Brain microvascular endothelial cell (primary cell): Measurements from ENCODE around the gene CERS1.

Experiments used
- DNase-seq: peaks from one replicate; pipeline ENCODE4 v3.0.0-alpha.2; 2020
- H3K27ac ChIP-seq: fragments of 250-450 bp; sonication (Bioruptor Pico); 2 replicates; pipeline ENCODE4 v1.5.1; 2020; ENCODE audit warnings: mild to moderate bottlenecking, moderate library complexity
- H3K27me3 ChIP-seq: fragments of 250-450 bp; sonication (Bioruptor Pico); replicated peaks from 2 replicates; pipeline ENCODE4 v1.5.1; 2020; ENCODE audit warnings: mild to moderate bottlenecking
- H3K36me3 ChIP-seq: fragments of 250-450 bp; sonication (Bioruptor Pico); replicated peaks from 2 replicates; pipeline ENCODE4 v1.5.1; 2020; ENCODE audit warnings: mild to moderate bottlenecking
- H3K4me3 ChIP-seq: 2 replicates; pipeline ENCODE4 v1.5.1; 2011; ENCODE audit warnings: low read depth, mild to moderate bottlenecking, control low read depth, low read length, moderate library complexity
- CTCF ChIP-seq: IDR thresholded peaks from 2 replicates; pipeline ENCODE4 v1.5.1; 2011; ENCODE audit warnings: low read depth, mild to moderate bottlenecking, moderate library complexity, low read length, control low read depth, inconsistent platforms; ENCODE audit errors: missing control alignments
- in situ Hi-C: cut with HindIII; loops from 2 replicates; pipeline ENCODE4 v1.10.0; 2017; ENCODE audit warnings: low sequenced_read_pairs, low pct_ligation_motif_present

CERS1 gene

GRCh38 chr19:18913466-18913865 lies 17.5 kb upstream of the CERS1 start:
- Histone ChIP-seq H3K27ac (no peak overlapping the region), H3K36me3 (peaks cover 43% of the 10 kb centered on the region)

GRCh38 chr19:18912933-18913332 lies 17.0 kb upstream of the CERS1 start:
- Histone ChIP-seq H3K36me3 (peaks cover 46% of the 10 kb centered on the region), H3K4me3 (no peak overlapping the region), H3K27ac (no peak overlapping the region), H3K27me3 (no peaks in the 10 kb centered on the region)
- DNase-seq = no peak
- no peak for TF ChIP-seq CTCF
- in situ Hi-C loops = no loop called here

More at GRCh38 chr19:18913466-18913865, 17.5 kb upstream of the CERS1 start:
- H3K4me3 ChIP-seq = no peak overlapping the region
- DNase-seq = no peak
- TF ChIP-seq CTCF = no peak
- H3K27me3 ChIP-seq = no peaks in the 10 kb centered on the region
- in situ Hi-C loops = no loop called here

- H3K36me3 ChIP-seq = peaks cover 65% of the 10 kb centered on the region
- no peaks in the 10 kb centered on the region for H3K27me3 ChIP-seq
- TF ChIP-seq CTCF = no peak
- in situ Hi-C loops = no loop called here
- H3K27ac ChIP-seq = no peak overlapping the region
- DNase-seq = no peak
- no peak overlapping the region for H3K4me3 ChIP-seq
These were observed 15.0 kb upstream of the CERS1 start for GRCh38 chr19:18910801-18911436.

GRCh38 chr19:18910010-18910409 lies 14.1 kb upstream of the CERS1 start:
- no peaks in the 10 kb centered on the region for H3K27me3 ChIP-seq
- peaks cover 64% of the 10 kb centered on the region for H3K36me3 ChIP-seq
- no peak for DNase-seq
- H3K4me3 ChIP-seq = no peak overlapping the region
- TF ChIP-seq CTCF = no peak
- in situ Hi-C loops = no loop called here
- no peak overlapping the region for H3K27ac ChIP-seq

- Histone ChIP-seq H3K27ac (no peak overlapping the region), H3K27me3 (no peaks in the 10 kb centered on the region), H3K4me3 (no peak overlapping the region), H3K36me3 (peaks cover 70% of the 10 kb centered on the region)
- no peak for DNase-seq
- in situ Hi-C loops = no loop called here
- no peak for TF ChIP-seq CTCF
These were observed 13.1 kb upstream of the CERS1 start for GRCh38 chr19:18908917-18909619.
